Loucy (cell line): ENCODE results near the gene SCO2.

Experiments used
- H2AFZ ChIP-seq: fragments of 200-600 bp; sonication (generic); 2 replicates; pipeline ENCODE4 v1.6.0; 2016; ENCODE audit warnings: antibody characterized with exemption, mild to moderate bottlenecking, low read length, moderate library complexity
- H3F3A ChIP-seq: fragments of 200-600 bp; 2 replicates; pipeline ENCODE4 v1.6.0; 2016; ENCODE audit warnings: antibody characterized with exemption, low read depth, mild to moderate bottlenecking
- H3K27me3 ChIP-seq: fragments of 200-600 bp; sonication (generic); 2 replicates; pipeline ENCODE4 v1.6.1; 2014; ENCODE audit warnings: low read length, mild to moderate bottlenecking; ENCODE audit not compliant: insufficient read depth, poor library complexity, severe bottlenecking
- H3K36me3 ChIP-seq: fragments of 200-600 bp; sonication (generic); 2 replicates; pipeline ENCODE4 v1.6.1; 2016; ENCODE audit warnings: low read length; ENCODE audit not compliant: insufficient read depth
- H3K4me1 ChIP-seq: fragments of 200-600 bp; sonication (generic); 2 replicates; pipeline ENCODE4 v1.5.1; 2014; ENCODE audit warnings: low read length, mild to moderate bottlenecking; ENCODE audit not compliant: insufficient read depth, poor library complexity, severe bottlenecking
- H3K4me2 ChIP-seq: fragments of 200-600 bp; sonication (generic); 2 replicates; pipeline ENCODE4 v1.6.0; 2014; ENCODE audit warnings: antibody characterized with exemption, low read length, low read depth, mild to moderate bottlenecking; ENCODE audit not compliant: poor library complexity, severe bottlenecking
- H3K4me3 ChIP-seq: fragments of 200-600 bp; sonication (generic); 2 replicates; pipeline ENCODE4 v1.5.1; 2014; ENCODE audit warnings: low read length, mild to moderate bottlenecking, mixed read lengths; ENCODE audit not compliant: poor library complexity, severe bottlenecking
- H3K79me2 ChIP-seq: fragments of 200-600 bp; sonication (generic); 2 replicates; pipeline ENCODE4 v1.6.1; 2014; ENCODE audit warnings: low read length; ENCODE audit not compliant: insufficient read depth
- H3K9ac ChIP-seq: fragments of 200-600 bp; sonication (generic); 2 replicates; pipeline ENCODE4 v1.6.0; 2014; ENCODE audit warnings: mild to moderate bottlenecking, low read depth, low read length, moderate library complexity; ENCODE audit not compliant: poor library complexity, severe bottlenecking
- H3K9me2 ChIP-seq: fragments of 200-600 bp; sonication (generic); replicated peaks from 2 replicates; pipeline ENCODE4 v1.6.1; 2016; ENCODE audit warnings: low read depth, low read length, mixed read lengths
- H3K9me3 ChIP-seq: fragments of 200-600 bp; sonication (generic); 2 replicates; pipeline ENCODE4 v1.6.1; 2014; ENCODE audit warnings: mild to moderate bottlenecking, antibody characterized with exemption, low read length, low read depth; ENCODE audit not compliant: insufficient read depth
- H4K20me1 ChIP-seq: fragments of 200-600 bp; sonication (generic); 2 replicates; pipeline ENCODE4 v1.6.0; 2014; ENCODE audit warnings: antibody characterized with exemption, low read length, mild to moderate bottlenecking; ENCODE audit not compliant: insufficient read depth, poor library complexity, severe bottlenecking
- CTCF ChIP-seq: fragments of 200-600 bp; sonication (generic); conservative IDR thresholded peaks from 2 replicates; pipeline ENCODE4 v1.5.1; 2014; ENCODE audit warnings: mild to moderate bottlenecking, antibody characterized with exemption, low read length
- EZH2phosphoT487 ChIP-seq: fragments of 200-600 bp; IDR thresholded peaks from 2 replicates; pipeline ENCODE4 v1.6.1; 2018; ENCODE audit warnings: antibody characterized with exemption, mild to moderate bottlenecking, moderate library complexity, borderline replicate concordance

Gene SCO2

GRCh38 chr22:50530877-50531545 lies 5.6 kb upstream of the SCO2 start:
- H2AFZ ChIP-seq: no peak overlapping the region
- no peaks in the 10 kb centered on the region for H3F3A ChIP-seq
- no peak overlapping the region for H3K9ac ChIP-seq
- no peak for TF ChIP-seq CTCF
- TF ChIP-seq EZH2phosphoT487: no peak
- H3K4me1 ChIP-seq: peaks cover 18% of the 10 kb centered on the region
- no peaks in the 10 kb centered on the region for H3K79me2 ChIP-seq
- no peaks in the 10 kb centered on the region for H3K9me3 ChIP-seq
- H3K9me2 ChIP-seq: no peaks in the 10 kb centered on the region
- peaks cover 6% of the 10 kb centered on the region for H4K20me1 ChIP-seq
- H3K27me3 ChIP-seq: no peaks in the 10 kb centered on the region
- H3K4me3 ChIP-seq: no peak overlapping the region
- no peak overlapping the region for H3K4me2 ChIP-seq
- no peaks in the 10 kb centered on the region for H3K36me3 ChIP-seq

- peaks cover 4% of the 10 kb centered on the region; the same call in 1 of the 2 replicates for H3F3A ChIP-seq
- no peaks in the 10 kb centered on the region for H3K9me2 ChIP-seq
- peaks cover 18% of the 10 kb centered on the region for H3K4me1 ChIP-seq
- H3K9me3 ChIP-seq: no peaks in the 10 kb centered on the region
- H3K4me3 ChIP-seq: no peak overlapping the region
- no peaks in the 10 kb centered on the region for H3K36me3 ChIP-seq
- H2AFZ ChIP-seq: no peak overlapping the region
- no peaks in the 10 kb centered on the region for H3K79me2 ChIP-seq
- H3K4me2 ChIP-seq: no peak overlapping the region
- peaks cover 6% of the 10 kb centered on the region for H4K20me1 ChIP-seq
- H3K27me3 ChIP-seq: no peaks in the 10 kb centered on the region
- H3K9ac ChIP-seq: no peak overlapping the region
- TF ChIP-seq CTCF (no peak), EZH2phosphoT487 (no peak)
These were observed 5.1 kb upstream of the SCO2 start for GRCh38 chr22:50530580-50530876.

- H3K4me3 ChIP-seq: no peak within 1 kb of the TSS
- no peaks in the 10 kb centered on the region for H3K9me2 ChIP-seq
- TF ChIP-seq EZH2phosphoT487 (no peak), CTCF (no peak)
- H3K36me3 ChIP-seq: no peaks in the 10 kb centered on the region
- no peak within 1 kb of the TSS for H2AFZ ChIP-seq
- H3F3A ChIP-seq: peaks cover 4% of the 10 kb centered on the region; the same call in 1 of the 2 replicates
- H3K27me3 ChIP-seq: no peaks in the 10 kb centered on the region
- peaks cover 6% of the 10 kb centered on the region for H4K20me1 ChIP-seq
- H3K4me1 ChIP-seq: peaks cover 18% of the 10 kb centered on the region
- no peak within 1 kb of the TSS for H3K9ac ChIP-seq
- H3K9me3 ChIP-seq: no peaks in the 10 kb centered on the region
- H3K4me2 ChIP-seq: no peak within 1 kb of the TSS
- H3K79me2 ChIP-seq: peaks cover 2% of the 10 kb centered on the region; the same call in 1 of the 2 replicates
These were observed 4.6 kb upstream of the SCO2 start, which contains the start of gene TYMP for GRCh38 chr22:50529897-50530579. Gene TYMP (minus strand): TSS chr22:50530012. CDS start chr22:50529709, 303 bp downstream.
